CD14-positive monocyte (primary cell): ENCODE data around the gene CDK5RAP2. TPM values are rescaled to one million over a fixed set of nuclear protein-coding genes. Genes with fewer than 3 reads are reported as not detected.

Experiments
- DNase-seq, 3 donors: peaks; one replicate each; pipeline ENCODE4 v3.0.0-alpha.2; 2011 to 2022
- H2AFZ ChIP-seq: 2 replicates; pipeline ENCODE4 v1.6.0; 2012; ENCODE audit warnings: mild to moderate bottlenecking, low read depth, low read length, inconsistent platforms; ENCODE audit not compliant: insufficient read depth, poor library complexity, severe bottlenecking
- H3K27ac ChIP-seq, 2 donors: 1 replicate in 1 of 2; 2 replicates in 1 of 2; pipeline ENCODE4 v1.5.1; 2012 to 2013; ENCODE audit warnings: low read length in 2 of 2, control low read depth in 1 of 2, inconsistent platforms in 1 of 2, low read depth in 1 of 2, mild to moderate bottlenecking in 1 of 2
- H3K27me3 ChIP-seq, 2 donors: one replicate each; pipeline versions ENCODE4 v1.6.0 to v1.6.1; 2011 to 2013; ENCODE audit warnings: low read length in 2 of 2; ENCODE audit not compliant: control insufficient read depth in 2 of 2, insufficient read depth in 2 of 2
- H3K36me3 ChIP-seq, 2 donors: replicated peaks in 1 of 2; 1 replicate in 1 of 2; 2 replicates in 1 of 2; pipeline versions ENCODE4 v1.5.1 to v1.6.1; 2012 to 2013; ENCODE audit warnings: low read length in 2 of 2, control low read depth in 1 of 2, inconsistent platforms in 1 of 2, mild to moderate bottlenecking in 1 of 2; ENCODE audit not compliant: insufficient read depth in 2 of 2, control insufficient read depth in 1 of 2
- H3K4me1 ChIP-seq, 2 donors: 1 replicate in 1 of 2; 2 replicates in 1 of 2; pipeline versions ENCODE4 v1.5.1 to v1.6.1; 2012 to 2013; ENCODE audit warnings: low read length in 2 of 2, control low read depth in 1 of 2, inconsistent platforms in 1 of 2, mild to moderate bottlenecking in 1 of 2, moderate library complexity in 1 of 2; ENCODE audit not compliant: insufficient read depth in 2 of 2, control insufficient read depth in 1 of 2
- H3K4me2 ChIP-seq: replicated peaks from 2 replicates; pipeline ENCODE3; 2012; ENCODE audit warnings: low read length, moderate library complexity, mild to moderate bottlenecking; ENCODE audit not compliant: poor library complexity, severe bottlenecking; ENCODE audit errors: extremely low read depth
- H3K4me3 ChIP-seq, 3 experiments: fragments of 200-600 bp in 1 of 3; sonication (generic) in 1 of 3; replicated peaks in 1 of 3; 1 replicate in 2 of 3; 2 replicates in 1 of 3; pipeline ENCODE4 v1.5.1; 2011 to 2013; ENCODE audit warnings: low read length in 3 of 3, mild to moderate bottlenecking in 3 of 3, control low read depth in 2 of 3, low read depth in 2 of 3, inconsistent platforms in 1 of 3, moderate library complexity in 1 of 3
- H3K79me2 ChIP-seq: 2 replicates; pipeline ENCODE4 v1.6.0; 2012; ENCODE audit warnings: mild to moderate bottlenecking, control low read depth, inconsistent platforms, low read length, moderate library complexity; ENCODE audit not compliant: insufficient read depth
- H3K9ac ChIP-seq: 2 replicates; pipeline ENCODE4 v1.6.0; 2017; ENCODE audit warnings: low read length, mild to moderate bottlenecking; ENCODE audit not compliant: insufficient read depth, poor library complexity, severe bottlenecking
- H3K9me3 ChIP-seq, 2 donors: replicated peaks in 1 of 2; 1 replicate in 1 of 2; 2 replicates in 1 of 2; pipeline versions ENCODE4 v1.5.1 to v1.6.1; 2012 to 2013; ENCODE audit warnings: low read length in 2 of 2, control low read depth in 1 of 2; ENCODE audit not compliant: control insufficient read depth in 1 of 2, insufficient read depth in 1 of 2
- H4K20me1 ChIP-seq: 2 replicates; pipeline ENCODE4 v1.6.0; 2012; ENCODE audit warnings: mild to moderate bottlenecking, low read length, control low read depth, moderate library complexity; ENCODE audit not compliant: insufficient read depth
- H3K27ac Mint-ChIP-seq, 7 donors: one replicate each; pipeline ENCODE4 v1.8.0; 2020; ENCODE audit warnings: mild to moderate bottlenecking in 7 of 7, mixed read lengths in 7 of 7, moderate library complexity in 6 of 7, inconsistent platforms in 2 of 7
- H3K27me3 Mint-ChIP-seq, 3 donors: one replicate each; pipeline ENCODE4 v1.8.0; 2021 to 2022; ENCODE audit warnings: low read depth in 3 of 3, mild to moderate bottlenecking in 3 of 3, mixed read lengths in 3 of 3, moderate library complexity in 3 of 3, inconsistent platforms in 1 of 3
- H3K36me3 Mint-ChIP-seq, 2 donors: one replicate each; pipeline ENCODE4 v1.8.0; 2020; ENCODE audit warnings: mixed read lengths in 2 of 2, inconsistent platforms in 1 of 2, mild to moderate bottlenecking in 1 of 2
- H3K4me1 Mint-ChIP-seq: one replicate; pipeline ENCODE4 v1.8.0; 2020; ENCODE audit warnings: mild to moderate bottlenecking, mixed read lengths
- H3K4me3 Mint-ChIP-seq, 2 donors: one replicate each; pipeline ENCODE4 v1.8.0; 2020; ENCODE audit warnings: mild to moderate bottlenecking in 2 of 2, mixed read lengths in 2 of 2, moderate library complexity in 1 of 2
- H3K9me3 Mint-ChIP-seq, 7 donors: one replicate each; pipeline ENCODE4 v1.8.0; 2020 to 2022; ENCODE audit warnings: mixed read lengths in 7 of 7, mild to moderate bottlenecking in 6 of 7, moderate library complexity in 6 of 7, inconsistent platforms in 2 of 7
- WGBS: methylation state at CpG from one replicate; pipeline ENCODE4 v1.1.5; 2013; ENCODE audit warnings: missing lambda C conversion rate; ENCODE audit not compliant: insufficient coverage; 5-methylcytosine and 5-hydroxymethylcytosine counted together
- intact Hi-C, 2 donors: fragments of 100-400 bp; cut with micrococcal nuclease; formaldehyde crosslinking; loops; one replicate each; pipeline versions ENCODE4 v1.15.0 to v1.15.1; 2023
- polyA plus RNA-seq, 3 donors: library from polyadenylated mRNA; depleted of rRNA in 1 of 3; unstranded in 2 of 3; stranded (reverse) in 1 of 3; fragments of 300-500 nt in 2 of 3; fragments of >200 nt in 1 of 3; fragmentation: Illumina TruSeq in 2 of 3; gene quantifications; 1 replicate in 2 of 3; 2 replicates in 1 of 3; pipeline ENCODE4 v1.2.3, GENCODE V29; 2012 to 2021
- TF ChIP-seq, protein P1 (sequence below): fragments of 200-600 bp; IDR thresholded peaks from one replicate; pipeline ENCODE4 v1.8.0; 2022; ENCODE audit warnings: antibody characterized with exemption, mild to moderate bottlenecking

CDK5RAP2 gene
- polyA plus RNA-seq, 3 donors: 2.0 to 13.7 (median 6.1) TPM

DNA sequence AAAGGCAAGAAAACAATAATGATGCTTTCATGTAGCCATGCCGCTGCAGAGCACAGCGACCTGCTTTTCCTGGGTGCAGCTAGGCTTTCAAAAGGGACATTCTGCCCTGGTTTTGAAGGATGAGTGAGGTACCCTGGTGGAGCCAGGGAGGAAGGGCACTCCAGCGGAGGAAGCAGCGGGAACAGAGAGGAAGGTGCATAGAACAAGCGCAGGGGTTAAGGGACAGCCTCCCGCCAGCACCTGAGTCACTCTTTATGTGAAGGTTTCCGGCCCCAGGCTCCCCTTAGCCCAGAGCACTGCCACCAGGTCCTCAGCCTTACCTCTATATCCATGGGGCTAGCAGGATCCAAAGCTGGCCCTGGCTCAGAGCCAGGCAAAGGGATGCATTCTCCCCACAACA lies 221.1 kb downstream of the CDK5RAP2 start:
- no peaks in the 10 kb centered on the region for H3K27me3 ChIP-seq
- WGBS: 87% methylated on average over 5 of the region's 7 CpGs
- H3K4me1 ChIP-seq: no peaks in the 10 kb centered on the region
- no peak overlapping the region for H3K4me2 ChIP-seq
- no peaks in the 10 kb centered on the region for H4K20me1 ChIP-seq
- TF ChIP-seq, protein P1, sequence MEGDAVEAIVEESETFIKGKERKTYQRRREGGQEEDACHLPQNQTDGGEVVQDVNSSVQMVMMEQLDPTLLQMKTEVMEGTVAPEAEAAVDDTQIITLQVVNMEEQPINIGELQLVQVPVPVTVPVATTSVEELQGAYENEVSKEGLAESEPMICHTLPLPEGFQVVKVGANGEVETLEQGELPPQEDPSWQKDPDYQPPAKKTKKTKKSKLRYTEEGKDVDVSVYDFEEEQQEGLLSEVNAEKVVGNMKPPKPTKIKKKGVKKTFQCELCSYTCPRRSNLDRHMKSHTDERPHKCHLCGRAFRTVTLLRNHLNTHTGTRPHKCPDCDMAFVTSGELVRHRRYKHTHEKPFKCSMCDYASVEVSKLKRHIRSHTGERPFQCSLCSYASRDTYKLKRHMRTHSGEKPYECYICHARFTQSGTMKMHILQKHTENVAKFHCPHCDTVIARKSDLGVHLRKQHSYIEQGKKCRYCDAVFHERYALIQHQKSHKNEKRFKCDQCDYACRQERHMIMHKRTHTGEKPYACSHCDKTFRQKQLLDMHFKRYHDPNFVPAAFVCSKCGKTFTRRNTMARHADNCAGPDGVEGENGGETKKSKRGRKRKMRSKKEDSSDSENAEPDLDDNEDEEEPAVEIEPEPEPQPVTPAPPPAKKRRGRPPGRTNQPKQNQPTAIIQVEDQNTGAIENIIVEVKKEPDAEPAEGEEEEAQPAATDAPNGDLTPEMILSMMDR: no peak
- H3K36me3 ChIP-seq: no peaks in the 10 kb centered on the region
- H3K9ac ChIP-seq: no peak overlapping the region
- no peaks in the 10 kb centered on the region for H3K79me2 ChIP-seq
- no peak for DNase-seq
- H3K4me1 Mint-ChIP-seq: no peaks in the 10 kb centered on the region
- intact Hi-C loops: no loop called here
- no peak overlapping the region for H3K27ac ChIP-seq
- H3K9me3 ChIP-seq: no peaks in the 10 kb centered on the region
- H3K9me3 Mint-ChIP-seq: no peaks in the 10 kb centered on the region
- H2AFZ ChIP-seq: no peak overlapping the region
- no peak overlapping the region for H3K4me3 ChIP-seq
- H3K27me3 Mint-ChIP-seq: peaks cover 6 to 8% (median 7%) of the 10 kb centered on the region in 3 donors
- H3K36me3 Mint-ChIP-seq: no peaks in the 10 kb centered on the region
- no peak overlapping the region for H3K4me3 Mint-ChIP-seq
- no peak overlapping the region for H3K27ac Mint-ChIP-seq

DNA sequence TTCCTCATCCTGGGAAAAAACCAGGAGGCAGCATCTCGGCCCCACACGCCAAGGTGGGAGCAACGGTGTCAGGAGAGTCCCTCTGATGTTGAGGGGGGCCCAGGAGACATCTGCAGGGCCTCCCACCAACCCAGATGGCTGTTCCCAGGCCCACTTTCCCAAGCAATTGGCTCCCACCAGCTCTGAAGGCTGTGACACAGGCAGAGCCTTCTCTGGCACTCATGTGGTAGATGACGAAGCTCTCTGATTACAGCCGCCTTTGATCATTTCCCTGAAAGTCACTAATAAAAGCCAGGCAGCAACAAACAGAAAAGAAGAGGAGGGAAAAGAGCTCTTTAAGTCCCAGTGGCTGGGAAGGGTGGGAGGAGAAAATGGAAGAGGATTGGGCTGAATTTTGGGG lies 226.5 kb downstream of the CDK5RAP2 start:
- no peak overlapping the region for H2AFZ ChIP-seq
- H3K79me2 ChIP-seq: no peaks in the 10 kb centered on the region
- H3K4me2 ChIP-seq: no peak overlapping the region
- Mint-ChIP-seq H3K4me1 (no peaks in the 10 kb centered on the region), H3K27me3 (peaks cover 5 to 9% (median 7%) of the 10 kb centered on the region in 3 donors), H3K9me3 (peaks cover 0 to 2% (median 0%) of the 10 kb centered on the region in 7 donors), H3K36me3 (no peaks in the 10 kb centered on the region), H3K4me3 (no peak overlapping the region), H3K27ac (no peak overlapping the region)
- no peak overlapping the region for H3K9ac ChIP-seq
- H4K20me1 ChIP-seq: no peaks in the 10 kb centered on the region
- H3K4me3 ChIP-seq: no peak overlapping the region
- no peaks in the 10 kb centered on the region for H3K4me1 ChIP-seq
- H3K36me3 ChIP-seq: no peaks in the 10 kb centered on the region
- no peak for DNase-seq
- H3K27me3 ChIP-seq: no peaks in the 10 kb centered on the region
- H3K27ac ChIP-seq: no peak overlapping the region
- TF ChIP-seq, protein P1: no peak
- intact Hi-C loops: no loop called here
- no peaks in the 10 kb centered on the region for H3K9me3 ChIP-seq
- WGBS: 83% methylated on average over 1 of the region's 5 CpGs
